WTC11 (cell line): ENCODE measurements around the gene ACVR1B.

Experiments used
- CREB1 ChIP-seq: sonication (generic); formaldehyde crosslinking; IDR thresholded peaks from 2 replicates; pipeline ENCODE4 v1.8.0; 2023; ENCODE audit warnings: mild to moderate bottlenecking, missing genetic modification reagents
- FOXP1 ChIP-seq: sonication (generic); formaldehyde crosslinking; IDR thresholded peaks from 2 replicates; pipeline ENCODE4 v1.8.0; 2022; ENCODE audit warnings: missing genetic modification reagents, mild to moderate bottlenecking, moderate library complexity, borderline replicate concordance
- JUN ChIP-seq: sonication (generic); formaldehyde crosslinking; IDR thresholded peaks from 2 replicates; pipeline ENCODE4 v1.8.0; 2023; ENCODE audit warnings: mild to moderate bottlenecking, missing genetic modification reagents
- KAT7 ChIP-seq: sonication (generic); formaldehyde crosslinking; IDR thresholded peaks from 2 replicates; pipeline ENCODE4 v1.8.1; 2023; ENCODE audit warnings: missing genetic modification reagents, mild to moderate bottlenecking, borderline replicate concordance
- NFYB ChIP-seq: sonication (generic); formaldehyde crosslinking; conservative IDR thresholded peaks from 2 replicates; pipeline ENCODE4 v1.8.0; 2022; ENCODE audit warnings: low read depth, missing genetic modification reagents
- NR2C2 ChIP-seq: sonication (generic); formaldehyde crosslinking; IDR thresholded peaks from 2 replicates; pipeline ENCODE4 v1.8.0; 2022; ENCODE audit warnings: mild to moderate bottlenecking, missing genetic modification reagents
- RORB ChIP-seq: fragments of 250-450 bp; sonication (Bioruptor Pico); IDR thresholded peaks from 2 replicates; pipeline ENCODE4 v1.9.0; 2021; ENCODE audit warnings: mild to moderate bottlenecking
- TEAD4 ChIP-seq: sonication (generic); formaldehyde crosslinking; IDR thresholded peaks from 2 replicates; pipeline ENCODE4 v1.8.0; 2022; ENCODE audit warnings: mild to moderate bottlenecking, missing genetic modification reagents
- ZNF121 ChIP-seq: sonication (generic); formaldehyde crosslinking; IDR thresholded peaks from 2 replicates; pipeline ENCODE4 v1.8.0; 2023; ENCODE audit warnings: missing genetic modification reagents
- ZNF423 ChIP-seq: fragments of 250-450 bp; sonication (Bioruptor Pico); IDR thresholded peaks from 2 replicates; pipeline ENCODE4 v2.1.2; 2022; ENCODE audit warnings: mild to moderate bottlenecking, moderate library complexity
- TF ChIP-seq, protein P1 (sequence below): fragments of 200-600 bp; IDR thresholded peaks from 2 replicates; pipeline ENCODE4 v1.8.0; 2022; ENCODE audit warnings: antibody characterized with exemption
- TF ChIP-seq, protein P2 (sequence below): sonication (generic); formaldehyde crosslinking; IDR thresholded peaks from 2 replicates; pipeline ENCODE4 v1.8.1; 2022; ENCODE audit warnings: low read depth, missing genetic modification reagents, borderline replicate concordance
- TF ChIP-seq, protein P3 (sequence below): sonication (generic); formaldehyde crosslinking; IDR thresholded peaks from 2 replicates; pipeline ENCODE4 v1.8.1; 2023; ENCODE audit warnings: mild to moderate bottlenecking, missing genetic modification reagents, moderate library complexity

DNA sequence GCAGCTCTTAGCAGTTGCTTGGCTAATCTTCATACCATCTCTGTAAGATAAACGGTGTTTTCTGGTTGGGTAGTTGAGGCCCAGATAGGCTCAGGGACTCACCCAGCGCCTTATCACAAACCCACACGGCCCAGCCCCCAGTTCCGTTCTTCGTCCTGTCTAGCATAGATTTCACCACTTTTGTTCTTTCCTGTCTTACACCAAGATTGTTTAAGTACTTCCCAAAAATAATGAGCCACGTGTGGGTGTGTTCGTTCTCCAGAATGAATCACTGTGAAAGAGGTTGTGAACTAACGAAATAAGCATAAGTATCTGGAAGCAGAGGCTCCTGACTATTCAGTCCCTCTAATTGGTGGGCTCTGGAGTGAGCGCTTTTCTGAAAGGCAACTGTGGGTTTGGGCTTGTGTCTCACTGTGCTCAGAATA, 21.4 kb downstream of the ACVR1B start:
- TF ChIP-seq RORB (CRISPR knock-in tag): no peak
- TF ChIP-seq, protein P1, sequence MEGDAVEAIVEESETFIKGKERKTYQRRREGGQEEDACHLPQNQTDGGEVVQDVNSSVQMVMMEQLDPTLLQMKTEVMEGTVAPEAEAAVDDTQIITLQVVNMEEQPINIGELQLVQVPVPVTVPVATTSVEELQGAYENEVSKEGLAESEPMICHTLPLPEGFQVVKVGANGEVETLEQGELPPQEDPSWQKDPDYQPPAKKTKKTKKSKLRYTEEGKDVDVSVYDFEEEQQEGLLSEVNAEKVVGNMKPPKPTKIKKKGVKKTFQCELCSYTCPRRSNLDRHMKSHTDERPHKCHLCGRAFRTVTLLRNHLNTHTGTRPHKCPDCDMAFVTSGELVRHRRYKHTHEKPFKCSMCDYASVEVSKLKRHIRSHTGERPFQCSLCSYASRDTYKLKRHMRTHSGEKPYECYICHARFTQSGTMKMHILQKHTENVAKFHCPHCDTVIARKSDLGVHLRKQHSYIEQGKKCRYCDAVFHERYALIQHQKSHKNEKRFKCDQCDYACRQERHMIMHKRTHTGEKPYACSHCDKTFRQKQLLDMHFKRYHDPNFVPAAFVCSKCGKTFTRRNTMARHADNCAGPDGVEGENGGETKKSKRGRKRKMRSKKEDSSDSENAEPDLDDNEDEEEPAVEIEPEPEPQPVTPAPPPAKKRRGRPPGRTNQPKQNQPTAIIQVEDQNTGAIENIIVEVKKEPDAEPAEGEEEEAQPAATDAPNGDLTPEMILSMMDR: no peak
- TF ChIP-seq NR2C2 (CRISPR knock-in tag): no peak
- no peak for TF ChIP-seq JUN
- TF ChIP-seq FOXP1 (CRISPR knock-in tag): no peak
- TF ChIP-seq, protein P2, sequence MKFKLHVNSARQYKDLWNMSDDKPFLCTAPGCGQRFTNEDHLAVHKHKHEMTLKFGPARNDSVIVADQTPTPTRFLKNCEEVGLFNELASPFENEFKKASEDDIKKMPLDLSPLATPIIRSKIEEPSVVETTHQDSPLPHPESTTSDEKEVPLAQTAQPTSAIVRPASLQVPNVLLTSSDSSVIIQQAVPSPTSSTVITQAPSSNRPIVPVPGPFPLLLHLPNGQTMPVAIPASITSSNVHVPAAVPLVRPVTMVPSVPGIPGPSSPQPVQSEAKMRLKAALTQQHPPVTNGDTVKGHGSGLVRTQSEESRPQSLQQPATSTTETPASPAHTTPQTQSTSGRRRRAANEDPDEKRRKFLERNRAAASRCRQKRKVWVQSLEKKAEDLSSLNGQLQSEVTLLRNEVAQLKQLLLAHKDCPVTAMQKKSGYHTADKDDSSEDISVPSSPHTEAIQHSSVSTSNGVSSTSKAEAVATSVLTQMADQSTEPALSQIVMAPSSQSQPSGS (CRISPR knock-in tag): no peak
- no peak for TF ChIP-seq ZNF423 (CRISPR knock-in tag)
- TF ChIP-seq, protein P3, sequence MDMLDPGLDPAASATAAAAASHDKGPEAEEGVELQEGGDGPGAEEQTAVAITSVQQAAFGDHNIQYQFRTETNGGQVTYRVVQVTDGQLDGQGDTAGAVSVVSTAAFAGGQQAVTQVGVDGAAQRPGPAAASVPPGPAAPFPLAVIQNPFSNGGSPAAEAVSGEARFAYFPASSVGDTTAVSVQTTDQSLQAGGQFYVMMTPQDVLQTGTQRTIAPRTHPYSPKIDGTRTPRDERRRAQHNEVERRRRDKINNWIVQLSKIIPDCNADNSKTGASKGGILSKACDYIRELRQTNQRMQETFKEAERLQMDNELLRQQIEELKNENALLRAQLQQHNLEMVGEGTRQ (CRISPR knock-in tag): no peak
- no peak for TF ChIP-seq TEAD4 (CRISPR knock-in tag)
- TF ChIP-seq CREB1 (CRISPR knock-in tag): no peak
- no peak for TF ChIP-seq ZNF121 (CRISPR knock-in tag)
- no peak for TF ChIP-seq KAT7 (CRISPR knock-in tag)
- TF ChIP-seq NFYB (CRISPR knock-in tag): no peak
